Loucy (cell line): Measurements from ENCODE around the gene IGF1R.

ENCODE experiments used
- H2AFZ ChIP-seq: fragments of 200-600 bp; sonication (generic); 2 replicates; pipeline ENCODE4 v1.6.0; 2016; ENCODE audit warnings: antibody characterized with exemption, mild to moderate bottlenecking, low read length, moderate library complexity
- H3F3A ChIP-seq: fragments of 200-600 bp; 2 replicates; pipeline ENCODE4 v1.6.0; 2016; ENCODE audit warnings: antibody characterized with exemption, low read depth, mild to moderate bottlenecking
- H3K27me3 ChIP-seq: fragments of 200-600 bp; sonication (generic); 2 replicates; pipeline ENCODE4 v1.6.1; 2014; ENCODE audit warnings: low read length, mild to moderate bottlenecking; ENCODE audit not compliant: insufficient read depth, poor library complexity, severe bottlenecking
- H3K36me3 ChIP-seq: fragments of 200-600 bp; sonication (generic); 2 replicates; pipeline ENCODE4 v1.6.1; 2016; ENCODE audit warnings: low read length; ENCODE audit not compliant: insufficient read depth
- H3K4me1 ChIP-seq: fragments of 200-600 bp; sonication (generic); 2 replicates; pipeline ENCODE4 v1.5.1; 2014; ENCODE audit warnings: low read length, mild to moderate bottlenecking; ENCODE audit not compliant: insufficient read depth, poor library complexity, severe bottlenecking
- H3K4me2 ChIP-seq: fragments of 200-600 bp; sonication (generic); 2 replicates; pipeline ENCODE4 v1.6.0; 2014; ENCODE audit warnings: antibody characterized with exemption, low read length, low read depth, mild to moderate bottlenecking; ENCODE audit not compliant: poor library complexity, severe bottlenecking
- H3K4me3 ChIP-seq: fragments of 200-600 bp; sonication (generic); 2 replicates; pipeline ENCODE4 v1.5.1; 2014; ENCODE audit warnings: low read length, mild to moderate bottlenecking, mixed read lengths; ENCODE audit not compliant: poor library complexity, severe bottlenecking
- H3K79me2 ChIP-seq: fragments of 200-600 bp; sonication (generic); 2 replicates; pipeline ENCODE4 v1.6.1; 2014; ENCODE audit warnings: low read length; ENCODE audit not compliant: insufficient read depth
- H3K9ac ChIP-seq: fragments of 200-600 bp; sonication (generic); 2 replicates; pipeline ENCODE4 v1.6.0; 2014; ENCODE audit warnings: mild to moderate bottlenecking, low read depth, low read length, moderate library complexity; ENCODE audit not compliant: poor library complexity, severe bottlenecking
- H3K9me2 ChIP-seq: fragments of 200-600 bp; sonication (generic); replicated peaks from 2 replicates; pipeline ENCODE4 v1.6.1; 2016; ENCODE audit warnings: low read depth, low read length, mixed read lengths
- H3K9me3 ChIP-seq: fragments of 200-600 bp; sonication (generic); 2 replicates; pipeline ENCODE4 v1.6.1; 2014; ENCODE audit warnings: mild to moderate bottlenecking, antibody characterized with exemption, low read length, low read depth; ENCODE audit not compliant: insufficient read depth
- H4K20me1 ChIP-seq: fragments of 200-600 bp; sonication (generic); 2 replicates; pipeline ENCODE4 v1.6.0; 2014; ENCODE audit warnings: antibody characterized with exemption, low read length, mild to moderate bottlenecking; ENCODE audit not compliant: insufficient read depth, poor library complexity, severe bottlenecking
- CTCF ChIP-seq: fragments of 200-600 bp; sonication (generic); conservative IDR thresholded peaks from 2 replicates; pipeline ENCODE4 v1.5.1; 2014; ENCODE audit warnings: mild to moderate bottlenecking, antibody characterized with exemption, low read length
- EZH2phosphoT487 ChIP-seq: fragments of 200-600 bp; IDR thresholded peaks from 2 replicates; pipeline ENCODE4 v1.6.1; 2018; ENCODE audit warnings: antibody characterized with exemption, mild to moderate bottlenecking, moderate library complexity, borderline replicate concordance

The IGF1R gene

DNA sequence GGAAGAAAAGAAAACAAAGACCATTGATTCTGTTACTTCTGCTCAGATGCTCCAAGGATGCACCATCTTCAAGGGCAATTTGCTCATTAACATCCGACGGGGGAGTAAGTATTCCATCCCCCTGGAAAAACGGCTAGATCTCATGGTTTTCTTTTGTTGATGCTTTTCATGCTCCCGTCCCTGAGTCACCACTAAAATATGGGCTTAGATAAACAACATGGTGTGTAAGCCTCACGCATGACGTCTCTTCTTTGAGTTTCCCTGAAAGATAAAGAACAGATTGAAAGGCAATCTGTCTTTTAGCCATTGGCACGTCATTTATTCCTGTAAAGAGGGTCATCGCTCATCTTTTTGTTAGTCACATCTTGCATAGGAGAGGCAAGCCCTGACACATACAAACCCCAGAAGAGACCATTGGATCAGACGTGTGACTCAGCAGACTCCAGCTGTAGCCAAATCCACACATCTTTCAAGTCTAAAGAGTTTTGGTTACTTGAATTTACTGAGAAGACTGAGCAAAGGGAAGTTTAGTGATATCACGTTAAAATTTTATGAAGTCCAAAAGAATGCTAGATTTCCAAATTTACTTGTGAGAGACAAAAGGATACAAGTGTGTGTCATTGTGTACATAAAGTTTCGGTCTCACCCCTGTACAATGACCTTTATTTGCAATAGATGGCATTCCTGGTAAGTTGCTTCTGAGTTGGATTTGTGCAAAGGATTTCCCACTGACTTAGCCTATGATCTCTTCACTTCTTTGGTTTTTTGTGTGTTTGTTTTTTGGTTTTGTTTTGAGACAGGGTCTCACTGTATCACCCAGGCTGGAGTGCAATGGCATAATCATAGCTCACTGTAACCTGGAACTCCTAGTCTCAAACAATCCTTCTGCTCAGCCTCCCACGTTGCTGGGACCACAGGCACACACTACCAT is 248.7 kb downstream of the IGF1R start:
- Histone ChIP-seq H3K4me1 (no peaks in the 10 kb centered on the region), H3F3A (no peaks in the 10 kb centered on the region)

DNA sequence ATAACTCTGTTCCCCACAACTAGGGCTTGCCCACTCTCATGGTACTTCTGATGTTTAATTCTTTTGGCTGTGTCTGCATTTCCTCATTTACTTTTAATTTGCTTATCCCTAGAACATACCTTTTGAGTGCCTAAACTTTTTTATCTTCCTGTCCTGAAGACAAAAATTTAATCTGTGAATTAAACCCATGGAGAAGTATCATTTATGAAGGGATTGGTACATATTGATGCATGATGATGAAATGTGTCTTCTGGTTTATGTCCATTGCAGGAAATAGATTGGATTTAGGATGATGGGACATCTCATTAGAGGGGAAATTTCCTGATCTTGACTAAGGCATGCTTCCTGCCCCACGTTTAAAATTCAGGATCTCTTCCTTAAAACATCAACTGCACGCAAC is 249.8 kb downstream of the IGF1R start:
- H3K9me3 ChIP-seq = no peaks in the 10 kb centered on the region
- no peaks in the 10 kb centered on the region for H3K79me2 ChIP-seq
- no peak overlapping the region for H2AFZ ChIP-seq
- no peaks in the 10 kb centered on the region for H3K9me2 ChIP-seq
- no peaks in the 10 kb centered on the region for H3K4me1 ChIP-seq
- no peaks in the 10 kb centered on the region for H3K27me3 ChIP-seq
- peaks cover 62% of the 10 kb centered on the region; the same call in 1 of the 2 replicates for H3K36me3 ChIP-seq
- no peak overlapping the region for H3K4me3 ChIP-seq
- H4K20me1 ChIP-seq = no peaks in the 10 kb centered on the region
- no peaks in the 10 kb centered on the region for H3F3A ChIP-seq
- H3K4me2 ChIP-seq = no peak overlapping the region
- TF ChIP-seq EZH2phosphoT487 (no peak), CTCF (no peak)
- no peak overlapping the region for H3K9ac ChIP-seq

More for the DNA sequence above, 248.7 kb downstream of the IGF1R start:
- Histone ChIP-seq H3K79me2 (no peaks in the 10 kb centered on the region), H3K9me3 (no peaks in the 10 kb centered on the region), H3K36me3 (peaks cover 63% of the 10 kb centered on the region; the same call in 1 of the 2 replicates), H4K20me1 (no peaks in the 10 kb centered on the region), H3K9ac (no peak overlapping the region), H3K4me3 (no peak overlapping the region), H3K9me2 (no peaks in the 10 kb centered on the region), H2AFZ (no peak overlapping the region), H3K27me3 (no peaks in the 10 kb centered on the region), H3K4me2 (no peak overlapping the region)
- TF ChIP-seq CTCF (no peak), EZH2phosphoT487 (no peak)

DNA sequence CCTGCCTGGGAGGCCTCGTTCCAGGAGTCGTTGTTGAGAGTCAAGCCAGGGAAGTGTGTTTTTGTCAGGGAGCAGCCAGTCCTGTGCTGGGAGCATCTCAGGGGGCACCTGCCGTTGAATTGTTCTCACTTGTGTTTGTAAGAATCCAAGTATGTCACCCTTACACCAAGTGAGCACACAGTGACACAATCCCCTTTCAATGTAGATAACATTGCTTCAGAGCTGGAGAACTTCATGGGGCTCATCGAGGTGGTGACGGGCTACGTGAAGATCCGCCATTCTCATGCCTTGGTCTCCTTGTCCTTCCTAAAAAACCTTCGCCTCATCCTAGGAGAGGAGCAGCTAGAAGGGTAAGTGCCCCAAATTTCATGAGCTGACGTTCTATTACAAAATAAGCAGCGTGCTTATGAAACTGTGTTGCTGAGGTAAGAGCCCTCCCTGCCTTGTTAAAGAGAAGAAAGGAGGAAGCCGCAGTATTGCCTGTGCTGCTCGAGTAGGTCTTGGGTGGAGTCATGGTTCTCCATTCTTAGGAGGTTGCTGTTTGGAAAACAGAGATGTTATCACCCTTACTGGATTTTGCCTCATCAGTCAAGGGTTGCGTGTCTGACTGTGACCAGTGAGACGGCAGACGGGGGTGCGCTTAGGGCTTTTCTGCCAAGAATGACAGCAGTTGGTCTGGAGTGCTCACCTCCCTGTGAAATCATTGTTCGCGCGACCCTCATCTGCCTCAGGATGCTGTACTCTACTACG is 251.1 kb downstream of the IGF1R start:
- Histone ChIP-seq H3K36me3 (peaks cover 52% of the 10 kb centered on the region; the same call in 1 of the 2 replicates), H3K9me2 (no peaks in the 10 kb centered on the region), H3K4me3 (no peak overlapping the region), H3K9me3 (no peaks in the 10 kb centered on the region), H2AFZ (no peak overlapping the region), H3K9ac (no peak overlapping the region), H3K27me3 (no peaks in the 10 kb centered on the region), H3K79me2 (no peaks in the 10 kb centered on the region), H3K4me2 (no peak overlapping the region), H3K4me1 (no peaks in the 10 kb centered on the region), H3F3A (no peaks in the 10 kb centered on the region), H4K20me1 (no peaks in the 10 kb centered on the region)
- no peak for TF ChIP-seq CTCF
- TF ChIP-seq EZH2phosphoT487 = no peak
